Stimulated activated CD8-positive, alpha-beta memory T cell treated with anti-CD3 and anti-CD28 coated beads, Interleukin-2, amount 100 ng/mL, for 48 hours (primary cell): Measurements from ENCODE around the gene HEATR5A.
"Not testable (repeated sequence)": the region's sequence is repeated elsewhere in the genome, so short reads cannot be mapped to it uniquely, and the experiment has no call there.

Experiments used
- DNase-seq, 2 donors: peaks; one replicate each; pipeline ENCODE4 v3.0.0-alpha.2; 2020; ENCODE audit warnings: low read depth in 2 of 2

Gene HEATR5A

DNA sequence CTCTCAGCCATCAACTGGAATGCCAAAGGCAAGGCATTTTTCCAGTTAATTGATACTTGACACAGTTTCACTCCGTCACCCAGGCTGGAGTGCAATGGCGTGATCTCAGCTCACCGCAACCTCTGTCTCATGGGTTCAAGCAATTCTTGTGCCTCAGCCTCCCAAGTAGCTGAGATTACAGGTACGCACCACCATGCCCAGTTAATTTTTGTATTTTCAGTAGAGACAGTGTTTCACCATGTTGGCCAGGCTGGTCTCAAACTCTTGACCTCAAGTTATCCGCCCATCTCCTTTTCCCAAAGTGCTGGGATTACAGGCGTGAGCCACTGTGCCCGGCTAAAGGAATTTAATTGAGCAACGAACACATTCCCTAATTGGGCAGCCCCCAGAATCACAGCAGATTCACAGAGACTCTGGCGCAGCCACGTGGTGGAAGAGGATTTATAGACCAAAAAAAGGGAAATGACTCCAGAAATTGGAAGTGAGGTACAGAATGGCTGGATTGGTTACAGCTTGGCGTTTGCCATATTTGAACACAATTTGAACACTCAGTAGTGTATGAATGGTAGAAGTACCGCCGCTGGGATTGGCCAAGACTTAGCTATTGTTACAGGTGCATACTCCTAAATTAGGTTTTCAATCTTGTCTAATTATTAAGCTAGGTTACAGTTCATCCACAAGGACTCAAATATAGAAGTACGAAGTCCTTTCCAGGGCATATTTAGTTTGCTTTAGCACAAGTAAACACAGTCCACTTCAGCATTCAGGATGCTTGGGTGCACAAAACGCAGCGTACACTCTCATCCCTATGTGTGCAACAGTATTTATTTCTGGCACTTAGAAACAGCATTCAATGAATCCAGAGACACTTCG is 162.6 kb downstream of the HEATR5A start:
- not testable (repeated sequence) for DNase-seq

DNA sequence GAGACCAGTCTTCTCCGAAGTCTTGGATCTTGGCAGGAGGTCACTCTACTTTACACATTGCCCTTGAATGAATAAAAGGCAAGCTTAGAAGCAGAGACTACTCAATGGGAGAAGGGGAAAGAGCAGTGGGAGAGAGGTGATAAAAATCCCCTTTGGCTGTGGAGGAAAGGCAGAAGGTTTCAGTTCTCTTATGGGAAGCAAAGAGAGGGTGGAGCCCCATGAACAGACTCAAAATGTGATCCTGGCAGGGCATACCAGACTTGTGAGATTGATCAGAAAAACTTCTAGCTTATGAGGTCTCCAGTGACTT is 163.2 kb downstream of the HEATR5A start:
- no peak for DNase-seq

DNA sequence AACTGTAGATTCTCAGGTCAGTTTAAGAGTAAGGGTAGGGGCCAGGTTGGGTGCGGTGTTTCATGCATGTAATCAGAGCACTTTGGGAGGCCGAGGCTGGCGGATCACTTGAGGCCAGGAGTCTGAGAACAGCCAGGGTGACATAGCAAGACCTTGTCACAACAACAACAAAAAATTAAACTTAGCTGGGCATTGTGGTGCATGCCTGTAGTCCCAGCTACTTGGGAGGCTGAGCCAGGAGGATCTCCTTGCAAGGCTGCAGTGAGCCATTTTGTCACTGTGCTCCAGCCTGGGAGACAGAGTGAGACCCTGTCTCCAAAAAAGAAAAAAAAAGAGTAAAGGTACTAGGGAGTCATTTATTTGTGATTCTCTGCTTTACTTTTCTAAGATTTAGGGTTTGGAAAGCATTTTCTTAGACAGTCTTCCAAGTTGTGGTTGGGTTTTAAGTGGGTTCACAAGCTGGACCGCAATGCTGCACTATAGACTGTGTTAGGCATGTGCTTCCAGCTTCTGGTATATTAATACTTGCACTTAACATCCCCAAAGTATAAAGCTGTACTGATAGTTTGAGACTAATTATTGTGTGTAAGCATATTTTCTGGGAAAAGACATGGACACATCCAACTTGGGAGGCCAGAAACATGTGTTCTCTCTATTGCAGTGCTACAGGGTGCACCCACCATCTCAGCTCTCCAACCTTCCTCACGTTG is 163.7 kb downstream of the HEATR5A start:
- DNase-seq, result no peak

DNA sequence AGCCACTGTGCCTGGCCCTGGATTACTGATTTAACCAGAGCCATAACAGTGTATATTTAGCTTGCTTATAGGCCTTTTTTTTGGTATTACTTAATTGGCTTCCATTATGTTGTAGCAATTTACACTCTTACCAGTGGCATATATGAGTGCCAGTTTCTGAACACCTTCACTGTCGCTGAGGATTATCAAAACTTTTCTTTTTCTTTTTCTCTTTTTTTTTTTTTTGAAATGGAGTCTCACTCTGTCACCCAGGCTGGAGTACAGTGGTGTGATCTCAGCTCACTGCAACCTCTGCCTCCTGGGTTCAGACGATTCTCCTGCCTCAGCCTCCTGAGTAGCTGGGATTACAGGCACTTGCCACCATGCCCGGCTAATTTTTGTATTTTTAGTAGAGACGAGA is 164.4 kb downstream of the HEATR5A start:
- not testable (repeated sequence) for DNase-seq

DNA sequence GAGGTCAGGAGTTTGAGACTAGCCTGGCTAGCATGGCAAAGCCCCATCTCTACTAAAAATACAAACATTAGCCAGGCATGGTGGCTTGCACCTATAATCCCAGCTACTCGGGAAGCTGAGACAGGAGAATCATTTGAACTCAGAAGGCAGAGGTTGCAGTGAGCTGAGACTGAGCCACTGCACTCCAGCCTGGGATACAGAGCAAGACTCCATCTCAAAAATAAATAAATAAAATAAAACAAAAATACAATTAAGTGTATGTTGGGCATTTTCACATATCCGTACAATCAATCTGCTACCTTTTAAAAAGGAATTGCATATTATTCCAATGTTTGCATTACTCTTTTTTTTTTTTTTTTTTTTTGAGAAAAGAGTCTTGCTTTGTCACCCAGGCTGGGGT is 165.1 kb downstream of the HEATR5A start:
- DNase-seq, result no peak

DNA sequence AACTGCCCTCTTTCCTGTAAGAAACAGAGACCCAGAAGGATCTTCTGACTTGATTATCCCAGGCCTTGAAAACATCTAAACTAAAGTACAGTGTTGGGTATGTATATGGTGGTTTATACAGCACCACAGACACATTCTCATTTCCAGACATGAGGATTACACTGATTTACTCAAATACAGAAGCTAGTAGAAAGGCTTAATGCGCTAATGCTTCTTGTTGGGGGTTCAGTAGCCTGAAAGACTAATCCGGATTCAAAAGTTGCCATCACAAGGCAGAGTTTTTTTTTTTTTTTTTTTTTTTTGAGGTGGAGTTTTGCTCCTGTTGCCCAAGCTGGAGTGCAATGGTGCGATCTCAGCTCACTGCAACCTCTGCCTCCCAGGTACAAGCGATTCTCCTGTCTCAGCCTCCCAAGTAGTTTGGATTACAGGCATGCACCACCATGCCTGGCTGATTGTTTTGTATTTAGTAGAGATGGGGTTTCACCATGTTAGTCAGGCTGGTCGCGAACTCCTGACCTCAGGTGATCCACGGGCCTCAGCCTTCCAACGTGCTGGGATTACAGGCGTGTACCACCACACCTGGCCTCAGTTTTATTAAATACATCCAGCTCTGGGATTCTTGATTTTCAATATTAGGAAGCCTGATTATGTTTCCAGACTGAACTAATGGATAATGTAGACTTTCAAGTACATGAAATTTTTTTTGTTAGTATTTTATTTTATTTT is 166.4 kb downstream of the HEATR5A start:
- DNase-seq, result no peak

DNA sequence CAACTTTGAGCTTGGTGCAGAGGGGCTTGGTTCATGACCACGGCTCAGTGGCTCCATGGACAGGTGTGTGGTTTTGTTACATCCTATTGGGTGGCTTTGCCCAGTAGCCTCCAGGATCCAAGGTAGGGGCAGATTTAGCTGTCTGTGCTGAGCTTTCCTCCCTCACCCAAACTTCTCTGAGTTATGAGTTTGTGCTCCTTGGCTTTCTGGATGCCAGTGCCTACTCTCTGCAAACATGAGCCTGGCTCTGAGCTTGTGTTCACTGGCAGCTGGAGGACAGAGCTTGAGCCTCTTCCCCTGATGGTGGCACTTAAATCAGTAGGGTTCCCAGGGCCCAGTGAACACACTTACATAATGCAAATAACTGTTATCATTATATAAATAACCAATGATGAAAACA is 167.5 kb downstream of the HEATR5A start:
- no peak for DNase-seq

DNA sequence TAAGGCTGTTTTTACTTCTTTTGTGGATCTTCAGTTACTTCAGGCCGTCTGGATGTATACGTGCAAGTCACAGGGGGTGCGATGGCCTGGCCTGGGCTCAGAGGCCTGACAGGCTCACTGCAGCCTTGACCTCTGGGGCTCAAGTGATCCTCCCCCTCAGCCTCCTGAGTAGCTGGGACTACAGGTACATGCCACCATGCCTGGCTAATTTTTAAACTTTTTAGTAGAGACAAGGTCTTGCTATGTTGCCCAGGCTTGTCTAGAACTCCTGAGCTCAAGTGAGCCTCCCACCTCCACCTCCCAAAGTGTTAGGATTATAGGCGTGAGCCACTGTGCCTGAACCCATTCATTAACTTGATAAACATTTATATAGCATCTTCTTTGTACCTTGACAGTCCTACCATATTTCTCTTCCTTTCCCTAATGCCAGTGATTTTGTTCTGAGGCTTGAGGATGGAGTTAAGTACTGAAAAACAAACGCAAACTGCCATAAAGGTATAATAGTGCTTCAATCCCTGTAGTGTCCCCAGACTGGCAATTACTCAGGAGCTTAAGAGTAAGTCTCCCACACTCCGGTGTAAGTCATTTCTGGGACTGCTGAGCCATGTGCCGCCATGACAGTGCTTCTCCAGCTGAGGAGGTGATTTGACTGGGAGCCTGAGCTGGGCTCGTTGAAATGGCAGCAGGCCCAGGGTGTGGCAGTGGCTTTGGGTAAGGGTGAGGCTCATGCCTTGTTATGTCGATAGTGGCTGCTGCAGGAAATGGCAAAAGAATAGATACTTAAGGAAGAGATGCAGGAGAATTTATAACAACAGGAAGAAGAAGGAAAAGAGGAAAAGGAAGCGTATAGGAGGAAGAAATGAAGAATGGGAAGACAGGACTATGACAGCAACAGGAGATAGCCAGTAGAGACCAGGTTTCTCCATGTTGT is 169.1 kb downstream of the HEATR5A start:
- DNase-seq, result no peak

DNA sequence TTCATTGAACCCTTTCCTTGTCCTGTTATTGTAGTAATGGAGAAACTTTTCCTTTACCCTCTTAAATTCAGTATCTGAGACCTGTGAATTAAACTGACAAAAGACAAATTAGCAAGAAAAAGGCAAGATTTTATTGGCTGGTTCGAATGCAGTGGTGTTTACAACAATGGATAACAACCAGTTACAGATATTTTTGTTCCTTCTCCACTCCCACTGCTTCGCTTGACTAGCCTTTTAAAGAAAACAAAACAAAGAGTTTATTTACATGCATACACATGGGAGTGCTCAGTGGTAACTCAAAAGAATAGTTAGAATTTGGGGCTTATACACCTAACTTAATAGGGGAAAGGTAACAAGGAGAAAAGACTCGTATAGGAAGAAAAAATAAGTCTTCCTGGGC is 175.7 kb downstream of the HEATR5A start:
- no peak for DNase-seq

DNA sequence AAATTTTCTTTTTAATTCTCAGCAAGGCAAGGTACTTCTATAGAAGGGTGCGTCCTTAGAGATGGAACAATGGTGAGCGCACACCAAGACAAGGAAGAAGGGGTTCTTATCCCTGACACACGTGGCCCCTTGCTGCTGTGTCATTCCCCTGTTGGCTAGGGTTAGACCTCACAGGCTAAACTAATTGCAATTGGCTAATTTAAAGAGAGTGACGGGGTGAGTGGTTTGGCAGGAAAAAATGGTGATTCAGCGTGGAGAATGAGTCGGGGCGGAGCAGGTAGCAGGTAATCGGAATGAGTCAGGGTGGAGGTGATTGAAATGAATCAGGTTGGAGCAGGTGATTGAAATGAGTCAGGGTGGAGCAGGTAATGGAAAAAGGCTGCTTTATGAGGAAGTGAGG is 176.5 kb downstream of the HEATR5A start:
- DNase-seq, result peak in 1 of 2 donors; percentile 12

DNA sequence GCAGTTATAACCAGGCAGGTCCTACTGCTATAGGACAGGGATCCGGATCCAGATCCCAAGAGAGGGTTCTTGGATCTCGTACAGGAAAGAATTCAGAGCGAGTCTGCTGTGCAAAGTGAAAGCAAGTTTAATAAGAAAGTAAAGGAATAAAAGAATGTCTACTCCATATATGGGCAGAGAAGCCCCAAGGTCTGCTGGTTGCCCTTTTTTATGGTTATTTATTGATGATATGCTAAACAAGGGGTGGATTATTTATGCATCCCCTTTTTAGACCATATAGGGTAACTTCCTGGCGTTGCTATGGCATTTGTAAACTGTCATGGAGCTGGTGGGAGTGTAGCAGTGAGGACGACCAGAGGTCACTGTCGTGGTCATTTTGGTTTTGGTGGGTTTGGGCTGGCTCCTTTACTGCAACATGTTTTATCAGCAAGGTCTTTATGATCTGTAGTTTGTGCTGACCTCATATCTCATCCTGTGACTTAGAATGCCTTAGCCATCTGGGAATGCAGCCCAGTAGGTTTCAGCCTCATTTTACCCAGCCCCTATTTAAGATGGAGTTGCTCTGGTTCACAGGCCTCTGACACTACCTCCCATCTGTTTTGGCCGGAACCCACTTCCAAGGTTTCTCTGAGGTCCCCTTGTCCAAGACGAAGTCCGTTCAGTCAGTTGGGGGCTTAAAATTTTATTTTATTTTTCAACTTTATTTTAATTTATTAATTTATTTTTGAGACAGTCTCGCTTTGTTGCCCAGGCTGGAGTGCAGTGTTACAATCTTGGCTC is 178.0 kb downstream of the HEATR5A start:
- DNase-seq, result not testable (repeated sequence)
